Central memory CD8-positive, alpha-beta T cell (primary cell): ENCODE results near the gene CLIC1.
A peak's percentile ranks its signal among the peaks of the same experiment; 100 is the strongest.

ENCODE experiments used
- ATAC-seq: fragments of 150-1000 bp; cut with Tn5 transposase; replicated peaks from 2 replicates; pipeline ENCODE4 v1.10.0; 2022; ENCODE audit warnings: mild to moderate bottlenecking, moderate FRiP score, moderate number of reproducible peaks; ENCODE audit not compliant: poor library complexity, severe bottlenecking; ENCODE audit errors: extremely low read depth
- DNase-seq, 2 donors: peaks; one replicate each; pipeline ENCODE4 v3.0.0; 2021; ENCODE audit warnings: low spot score in 2 of 2
- H3K27ac Mint-ChIP-seq: one replicate; pipeline ENCODE4 v1.8.0; 2022; ENCODE audit warnings: low read depth, mild to moderate bottlenecking, moderate library complexity, mixed read lengths
- H3K27me3 Mint-ChIP-seq: one replicate; pipeline ENCODE4 v1.8.0; 2022; ENCODE audit warnings: mixed read lengths
- H3K36me3 Mint-ChIP-seq: one replicate; pipeline ENCODE4 v1.8.0; 2022; ENCODE audit warnings: mild to moderate bottlenecking, moderate library complexity, mixed read lengths; ENCODE audit not compliant: insufficient read depth
- H3K4me1 Mint-ChIP-seq: one replicate; pipeline ENCODE4 v1.8.0; 2022; ENCODE audit warnings: mixed read lengths
- H3K4me3 Mint-ChIP-seq: one replicate; pipeline ENCODE4 v1.8.0; 2022; ENCODE audit warnings: mild to moderate bottlenecking, moderate library complexity, mixed read lengths
- H3K9me3 Mint-ChIP-seq: one replicate; pipeline ENCODE4 v1.8.0; 2022; ENCODE audit warnings: mixed read lengths

CLIC1 gene

DNA sequence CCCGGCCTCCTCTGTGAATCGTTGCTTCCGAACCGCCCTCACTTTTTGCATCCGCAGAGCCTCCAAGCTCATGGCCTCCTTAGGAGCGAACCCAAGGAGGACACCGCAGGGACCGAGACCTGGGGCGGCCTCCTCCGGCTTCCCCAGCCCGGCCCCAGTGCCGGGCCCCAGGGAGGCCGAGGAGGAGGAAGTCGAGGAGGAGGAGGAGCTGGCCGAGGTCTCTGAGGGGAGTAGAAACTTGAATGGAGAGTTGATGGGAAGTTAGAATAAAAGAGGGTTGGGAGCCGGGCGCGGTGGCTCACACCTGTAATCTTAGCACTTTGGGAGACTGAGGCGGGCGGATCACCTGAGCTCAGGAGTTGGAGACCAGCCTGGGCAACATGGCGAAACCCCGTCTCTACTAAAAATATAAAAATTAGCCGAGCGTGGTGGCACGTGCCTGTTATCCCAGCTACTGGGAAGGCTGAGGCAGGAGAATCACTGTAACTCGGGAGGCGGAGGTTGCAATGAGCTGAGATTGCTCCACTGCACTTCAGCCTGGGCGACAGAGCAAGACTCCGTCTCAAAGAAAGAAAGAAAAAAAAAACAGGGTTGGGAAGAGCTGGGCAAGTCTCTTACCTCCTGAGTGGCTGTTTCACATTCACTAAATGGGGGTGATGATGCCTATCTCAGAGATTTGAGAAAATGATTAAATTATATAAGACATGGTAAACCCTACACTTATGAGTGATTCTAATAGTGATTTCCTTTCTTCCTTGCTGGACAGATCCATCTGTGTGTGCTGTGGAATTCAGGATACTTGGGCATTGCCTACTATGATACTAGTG lies 4.3 kb upstream of the CLIC1 start:
- ATAC-seq (peak; percentile 5), DNase-seq (no peak)
- Mint-ChIP-seq H3K4me1 (peaks cover 51% of the 10 kb centered on the region), H3K27ac (peak overlapping the region; percentile 92), H3K36me3 (peaks cover 23% of the 10 kb centered on the region), H3K4me3 (peak overlapping the region; percentile 96), H3K27me3 (no peaks in the 10 kb centered on the region), H3K9me3 (no peaks in the 10 kb centered on the region)

DNA sequence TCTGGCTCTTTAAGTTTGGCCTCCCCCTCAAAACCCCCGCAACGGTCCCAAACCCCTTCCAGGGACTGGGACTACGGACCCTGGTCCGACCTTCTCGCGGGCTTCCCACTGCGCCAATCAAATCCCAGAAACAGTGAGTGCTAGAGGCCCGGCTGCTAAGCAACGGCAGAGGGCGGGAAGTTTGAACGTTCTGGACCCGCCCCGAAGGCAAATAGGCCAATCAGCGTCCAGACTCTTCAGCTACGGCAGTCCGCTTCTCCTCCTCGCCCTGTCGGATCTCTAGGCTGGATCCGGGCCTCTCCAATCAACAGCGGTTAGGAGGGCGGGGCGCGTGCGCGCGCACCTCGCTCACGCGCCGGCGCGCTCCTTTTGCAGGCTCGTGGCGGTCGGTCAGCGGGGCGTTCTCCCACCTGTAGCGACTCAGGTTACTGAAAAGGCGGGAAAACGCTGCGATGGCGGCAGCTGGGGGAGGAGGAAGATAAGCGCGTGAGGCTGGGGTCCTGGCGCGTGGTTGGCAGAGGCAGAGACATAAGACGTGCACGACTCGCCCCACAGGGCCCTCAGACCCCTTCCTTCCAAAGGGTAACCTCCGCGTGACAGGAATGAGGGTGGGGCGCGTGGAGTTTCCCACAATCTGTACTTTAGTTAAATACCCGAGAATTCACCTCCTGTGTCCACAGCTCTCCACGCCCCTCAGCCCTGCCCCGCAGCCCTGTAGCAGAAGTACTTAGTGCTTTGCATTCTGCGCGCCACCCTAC lies 3.5 kb upstream of the CLIC1 start, which contains the start of gene MSH5:
Gene MSH5 (plus strand): TSS at position 367 of the 758 bp plus-strand sequence. CDS start 462 bp downstream, outside the sequence.
- peak within 1 kb of the TSS; percentile 92 for H3K27ac Mint-ChIP-seq
- H3K4me1 Mint-ChIP-seq = peaks cover 59% of the 10 kb centered on the region
- peak; percentile 91 for ATAC-seq
- H3K9me3 Mint-ChIP-seq = no peaks in the 10 kb centered on the region
- no peaks in the 10 kb centered on the region for H3K27me3 Mint-ChIP-seq
- peak; percentile 86 to 90 for DNase-seq
- peaks cover 31% of the 10 kb centered on the region for H3K36me3 Mint-ChIP-seq
- peak within 1 kb of the TSS; percentile 96 for H3K4me3 Mint-ChIP-seq

DNA sequence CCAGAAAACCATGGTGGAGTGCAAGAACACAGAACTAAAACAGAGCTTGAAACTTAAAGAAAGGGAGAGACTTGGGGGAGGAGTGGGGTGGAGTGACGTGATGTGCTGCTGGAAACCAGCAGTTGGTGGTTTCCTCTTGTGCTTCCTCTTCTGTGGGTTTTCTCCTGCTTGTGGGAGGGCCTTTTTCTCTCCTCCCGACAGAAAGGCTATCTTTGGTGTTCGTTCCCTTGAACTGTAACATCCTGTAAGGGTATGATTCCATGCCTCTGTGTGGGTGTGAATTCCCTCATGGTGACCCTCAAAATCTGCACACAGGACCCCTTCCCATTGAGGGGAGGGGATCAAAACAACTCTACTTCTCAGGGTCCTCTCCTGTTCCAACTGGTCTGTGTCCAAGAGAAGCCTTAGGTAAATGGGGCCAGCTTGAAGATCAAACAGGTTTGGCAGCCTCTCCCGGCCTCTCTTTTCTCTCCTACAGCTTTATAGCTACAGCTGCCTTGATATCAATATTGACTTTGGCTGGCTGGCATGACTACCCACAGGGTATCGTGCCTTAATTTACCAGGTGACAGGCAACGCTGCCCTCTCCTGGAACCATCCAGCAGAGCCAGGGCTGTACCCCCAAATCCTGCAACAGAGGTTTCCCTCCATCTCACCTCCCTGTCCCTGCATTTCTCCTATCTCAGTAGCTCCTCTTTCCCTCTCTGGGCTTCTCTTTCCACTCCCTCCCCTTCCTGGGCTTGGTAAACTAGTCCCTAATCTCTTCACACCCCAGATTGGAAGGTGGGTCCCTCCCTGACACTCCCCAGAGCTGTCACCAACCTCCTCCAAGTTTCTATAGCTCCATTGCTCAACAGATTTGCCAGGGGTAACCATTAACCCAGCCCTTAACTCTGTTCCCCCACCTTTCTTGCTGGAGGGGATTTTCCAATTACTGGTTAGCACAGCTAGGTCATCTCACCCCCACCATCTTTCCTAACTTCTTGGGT lies 2.0 kb upstream of the CLIC1 start:
- Mint-ChIP-seq H3K4me1 (peaks cover 74% of the 10 kb centered on the region), H3K36me3 (peaks cover 42% of the 10 kb centered on the region), H3K4me3 (peak overlapping the region; percentile 96), H3K9me3 (no peaks in the 10 kb centered on the region), H3K27ac (peak overlapping the region; percentile 92), H3K27me3 (no peaks in the 10 kb centered on the region)
- peak in 1 of 2 donors; percentile 48 for DNase-seq
- peak; percentile 35 for ATAC-seq

DNA sequence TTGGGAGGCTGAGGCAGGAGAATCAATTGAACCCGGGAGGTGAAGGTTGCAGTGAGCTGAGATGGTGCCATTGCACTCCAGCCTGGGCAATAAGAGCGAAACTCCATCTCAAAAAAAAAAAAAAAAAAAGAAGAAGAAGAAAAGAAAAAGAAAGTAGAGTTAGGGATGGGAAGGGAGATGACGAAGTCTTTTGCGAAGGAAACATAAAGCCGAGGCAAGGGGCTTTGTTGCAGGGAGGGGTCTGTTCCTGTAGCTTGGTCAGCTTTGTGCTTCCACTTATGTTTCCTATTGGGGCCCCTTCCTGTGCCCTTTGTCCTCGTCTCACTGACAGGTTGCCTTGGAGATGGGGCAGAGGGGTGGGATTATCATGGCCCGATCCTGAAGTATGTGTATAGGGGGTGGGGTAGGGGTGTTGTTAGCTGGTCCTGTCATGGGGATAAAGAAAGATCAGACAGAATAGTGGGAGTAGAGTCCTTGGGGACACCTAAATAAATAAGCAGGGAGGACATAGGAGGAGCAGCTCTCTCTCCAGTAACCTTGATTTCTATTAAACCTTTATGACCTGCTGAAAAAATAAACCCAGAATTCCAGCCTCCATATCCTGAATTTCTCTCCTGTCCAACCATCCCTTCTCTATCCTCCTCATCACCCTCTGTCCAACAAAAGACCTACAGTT lies 1.1 kb upstream of the CLIC1 start:
- no peak for ATAC-seq
- Mint-ChIP-seq H3K27me3 (no peaks in the 10 kb centered on the region), H3K36me3 (peaks cover 50% of the 10 kb centered on the region), H3K4me1 (peaks cover 78% of the 10 kb centered on the region), H3K4me3 (peak overlapping the region; percentile 96), H3K27ac (peak overlapping the region; percentile 92), H3K9me3 (no peaks in the 10 kb centered on the region)
- DNase-seq = no peak

GRCh38 chr6:31736768-31737314 lies 511 bp upstream of the CLIC1 start:
- H3K9me3 Mint-ChIP-seq = no peaks in the 10 kb centered on the region
- H3K4me3 Mint-ChIP-seq = peak overlapping the region; percentile 96
- no peaks in the 10 kb centered on the region for H3K27me3 Mint-ChIP-seq
- H3K36me3 Mint-ChIP-seq = peaks cover 55% of the 10 kb centered on the region
- peaks cover 78% of the 10 kb centered on the region for H3K4me1 Mint-ChIP-seq
- DNase-seq (no peak), ATAC-seq (no peak)
- H3K27ac Mint-ChIP-seq = peak overlapping the region; percentile 92

GRCh38 chr6:31734821-31735406 lies 1.4 kb downstream of the CLIC1 start:
- peaks cover 81% of the 10 kb centered on the region for H3K4me1 Mint-ChIP-seq
- peak overlapping the region; percentile 96 for H3K4me3 Mint-ChIP-seq
- no peaks in the 10 kb centered on the region for H3K9me3 Mint-ChIP-seq
- H3K27me3 Mint-ChIP-seq = no peaks in the 10 kb centered on the region
- H3K36me3 Mint-ChIP-seq = peaks cover 67% of the 10 kb centered on the region
- ATAC-seq (peak; percentile 24), DNase-seq (no peak)
- peak overlapping the region; percentile 92 for H3K27ac Mint-ChIP-seq

- peaks cover 81% of the 10 kb centered on the region for H3K4me1 Mint-ChIP-seq
- ATAC-seq = no peak
- no peaks in the 10 kb centered on the region for H3K9me3 Mint-ChIP-seq
- no peaks in the 10 kb centered on the region for H3K27me3 Mint-ChIP-seq
- no peak for DNase-seq
- peak overlapping the region; percentile 96 for H3K4me3 Mint-ChIP-seq
- peak overlapping the region; percentile 92 for H3K27ac Mint-ChIP-seq
- H3K36me3 Mint-ChIP-seq = peaks cover 63% of the 10 kb centered on the region
Observed at GRCh38 chr6:31734247-31734820, 2.0 kb downstream of the CLIC1 start.

DNA sequence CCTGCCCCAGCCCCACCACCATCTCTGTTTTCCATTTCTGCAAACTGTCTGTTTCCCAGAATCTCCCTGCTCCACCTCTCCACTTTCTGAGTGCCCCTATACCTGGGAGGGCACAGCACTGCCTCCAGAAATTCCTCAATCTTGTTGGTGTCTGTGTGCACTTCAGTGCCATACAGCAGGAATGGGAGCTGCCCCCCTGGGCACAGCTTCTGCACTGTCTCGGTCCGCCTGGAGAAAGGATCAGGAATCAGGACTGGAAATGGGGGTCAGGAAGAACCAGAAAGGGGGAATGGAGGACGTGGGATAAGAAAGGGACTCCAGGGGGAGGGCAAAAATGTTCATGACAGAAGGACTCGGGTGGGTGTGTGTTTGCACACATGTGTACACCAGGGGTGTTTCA lies 2.6 kb downstream of the CLIC1 start:
- Mint-ChIP-seq H3K4me3 (peak overlapping the region; percentile 96), H3K27me3 (no peaks in the 10 kb centered on the region), H3K9me3 (no peaks in the 10 kb centered on the region), H3K4me1 (peaks cover 81% of the 10 kb centered on the region), H3K36me3 (peaks cover 64% of the 10 kb centered on the region), H3K27ac (peak overlapping the region; percentile 92)
- ATAC-seq = no peak
- no peak for DNase-seq

- Mint-ChIP-seq H3K27ac (peak overlapping the region; percentile 22), H3K36me3 (peaks cover 57% of the 10 kb centered on the region), H3K4me3 (no peak overlapping the region), H3K27me3 (no peaks in the 10 kb centered on the region), H3K9me3 (no peaks in the 10 kb centered on the region), H3K4me1 (peaks cover 67% of the 10 kb centered on the region)
- ATAC-seq (no peak), DNase-seq (no peak)
Observed at GRCh38 chr6:31732029-31732428, 4.3 kb downstream of the CLIC1 start.

DNA sequence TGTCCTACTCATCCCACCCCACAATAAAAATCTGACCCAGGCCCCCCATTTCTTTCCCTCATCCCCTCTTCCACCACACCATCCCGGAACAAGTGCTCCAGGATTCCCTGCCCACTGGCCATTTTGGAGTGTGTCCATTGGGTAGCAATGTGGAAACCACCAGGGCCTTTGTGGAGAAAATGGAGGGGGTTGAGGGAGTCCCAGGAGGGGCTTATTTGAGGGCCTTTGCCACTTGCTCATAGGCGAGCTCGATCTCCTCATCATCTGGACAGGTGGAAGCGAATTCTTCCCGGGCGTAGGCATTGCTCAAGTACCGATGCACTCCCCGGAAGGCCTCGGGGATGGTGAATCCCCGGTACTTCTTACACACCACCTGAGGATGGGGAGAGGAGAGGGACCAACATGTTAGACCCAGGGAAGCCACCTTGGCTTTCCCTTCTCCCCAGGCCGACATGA lies 5.7 kb downstream of the CLIC1 start:
- H3K36me3 Mint-ChIP-seq = peaks cover 56% of the 10 kb centered on the region
- no peaks in the 10 kb centered on the region for H3K27me3 Mint-ChIP-seq
- peak overlapping the region; percentile 93 for H3K4me3 Mint-ChIP-seq
- DNase-seq = no peak
- no peaks in the 10 kb centered on the region for H3K9me3 Mint-ChIP-seq
- no peak for ATAC-seq
- H3K4me1 Mint-ChIP-seq = peaks cover 59% of the 10 kb centered on the region
- H3K27ac Mint-ChIP-seq = peak overlapping the region; percentile 30
